HepG2 (cell line): ENCODE results near the gene RAB29. TPM values are rescaled to one million over a fixed set of nuclear protein-coding genes. Genes with fewer than 3 reads are reported as not detected.

Source experiments
- ATF1 ChIP-seq: IDR thresholded peaks from 2 replicates; pipeline ENCODE4 v1.6.1; 2016; ENCODE audit warnings: mild to moderate bottlenecking, control low read depth
- CCDC6 ChIP-seq: sonication (generic); formaldehyde crosslinking; IDR thresholded peaks from 2 replicates; pipeline ENCODE4 v1.8.1; 2022; ENCODE audit warnings: mild to moderate bottlenecking, missing genetic modification reagents, moderate library complexity
- CREB1 ChIP-seq, 2 experiments: fragments of 450-650 bp in 1 of 2; IDR thresholded peaks; 2 replicates each; pipeline ENCODE4 v1.6.1; 2016 to 2017; ENCODE audit warnings: control low read depth in 1 of 2, mild to moderate bottlenecking in 1 of 2, missing compliant biosample characterization in 1 of 2, missing genetic modification characterization in 1 of 2
- DNMT1 ChIP-seq: sonication (generic); formaldehyde crosslinking; IDR thresholded peaks from 2 replicates; pipeline ENCODE4 v1.5.1; 2020; ENCODE audit warnings: mild to moderate bottlenecking, missing genetic modification reagents
- HMG20A ChIP-seq: IDR thresholded peaks from 2 replicates; pipeline ENCODE4 v1.6.1; 2016; ENCODE audit warnings: borderline replicate concordance
- KLF6 ChIP-seq: IDR thresholded peaks from 2 replicates; pipeline ENCODE4 v1.8.0; 2016; ENCODE audit warnings: missing biosample characterization, missing genetic modification reagents
- MEF2D ChIP-seq: sonication (generic); formaldehyde crosslinking; IDR thresholded peaks from 2 replicates; pipeline ENCODE4 v1.5.1; 2020; ENCODE audit warnings: mild to moderate bottlenecking, missing genetic modification reagents
- MTF2 ChIP-seq: sonication (generic); formaldehyde crosslinking; IDR thresholded peaks from 2 replicates; pipeline ENCODE4 v1.5.0; 2020; ENCODE audit warnings: missing genetic modification reagents, borderline replicate concordance
- PHF8 ChIP-seq: sonication (generic); formaldehyde crosslinking; IDR thresholded peaks from 2 replicates; pipeline ENCODE4 v1.5.0; 2020; ENCODE audit warnings: missing genetic modification reagents
- SNRNP70 ChIP-seq: fragments of 200-400 bp; formaldehyde crosslinking; IDR thresholded peaks from 2 replicates; pipeline ENCODE4 v1.6.1; 2017; ENCODE audit warnings: mild to moderate bottlenecking, low read depth, low read length, moderate library complexity
- TGIF2 ChIP-seq: IDR thresholded peaks from 2 replicates; pipeline ENCODE4 v1.6.1; 2016; ENCODE audit warnings: control low read depth, missing compliant biosample characterization
- ZNF292 ChIP-seq: sonication (generic); formaldehyde crosslinking; IDR thresholded peaks from 2 replicates; pipeline ENCODE4 v1.8.1; 2022; ENCODE audit warnings: mild to moderate bottlenecking, low read depth, missing genetic modification reagents, borderline replicate concordance
- ZNF674 ChIP-seq: sonication (generic); formaldehyde crosslinking; IDR thresholded peaks from 2 replicates; pipeline ENCODE4 v1.5.0; 2020; ENCODE audit warnings: low read depth, mild to moderate bottlenecking, missing genetic modification reagents
- ZNF7 ChIP-seq: IDR thresholded peaks from 2 replicates; pipeline ENCODE4 v1.6.1; 2016; ENCODE audit warnings: missing biosample characterization, missing genetic modification reagents
- polyA plus RNA-seq, 8 experiments: library from polyadenylated mRNA; depleted of rRNA in 3 of 8; stranded (reverse) in 7 of 8; unstranded in 1 of 8; fragments of >200 nt; fragmentation: Illumina TruSeq in 4 of 8; extraction: Trizol in 4 of 8; gene quantifications; 2 replicates each; pipeline versions ENCODE4 v1.2.1 to v1.2.3, GENCODE V29; 2011 to 2016; ENCODE audit warnings: low read depth in 4 of 8, missing spikeins in 1 of 8, mixed read lengths in 1 of 8; ENCODE audit not compliant: insufficient read depth in 1 of 8
- total RNA-seq, 5 experiments: library from RNA; depleted of rRNA; stranded (reverse); fragments of >200 nt; fragmentation: Illumina TruSeq; extraction: Trizol; gene quantifications; 2 replicates each; pipeline ENCODE4 v1.2.3, GENCODE V29; 2016; ENCODE audit warnings: low read depth in 1 of 5
- TF ChIP-seq, protein P1 (sequence below): sonication (generic); formaldehyde crosslinking; IDR thresholded peaks from 2 replicates; pipeline ENCODE4 v1.4.0; 2020; ENCODE audit warnings: low read depth, missing genetic modification reagents
- TF ChIP-seq, protein P2 (sequence below), 2 experiments: sonication (generic) in 1 of 2; formaldehyde crosslinking in 1 of 2; IDR thresholded peaks; 2 replicates each; pipeline versions ENCODE4 v1.4.0 to v1.6.1; 2018 to 2020; ENCODE audit warnings: missing genetic modification reagents in 2 of 2, borderline replicate concordance in 1 of 2, low read depth in 1 of 2, mild to moderate bottlenecking in 1 of 2, missing biosample characterization in 1 of 2
- TF ChIP-seq, protein P3 (sequence below): sonication (generic); formaldehyde crosslinking; conservative IDR thresholded peaks from 2 replicates; pipeline ENCODE4 v1.8.0; 2022; ENCODE audit warnings: mild to moderate bottlenecking, moderate library complexity, missing genetic modification reagents
- TF ChIP-seq, protein P4 (sequence below): sonication (generic); formaldehyde crosslinking; IDR thresholded peaks from 2 replicates; pipeline ENCODE4 v1.4.0; 2020; ENCODE audit warnings: mild to moderate bottlenecking, missing genetic modification reagents

The RAB29 gene
- total and polyA plus RNA-seq, 2 of the 13 experiments (the other 11 are each of a cell fraction or from before 2014, with no cell fraction given), result 8.7 to 10.1 TPM

DNA sequence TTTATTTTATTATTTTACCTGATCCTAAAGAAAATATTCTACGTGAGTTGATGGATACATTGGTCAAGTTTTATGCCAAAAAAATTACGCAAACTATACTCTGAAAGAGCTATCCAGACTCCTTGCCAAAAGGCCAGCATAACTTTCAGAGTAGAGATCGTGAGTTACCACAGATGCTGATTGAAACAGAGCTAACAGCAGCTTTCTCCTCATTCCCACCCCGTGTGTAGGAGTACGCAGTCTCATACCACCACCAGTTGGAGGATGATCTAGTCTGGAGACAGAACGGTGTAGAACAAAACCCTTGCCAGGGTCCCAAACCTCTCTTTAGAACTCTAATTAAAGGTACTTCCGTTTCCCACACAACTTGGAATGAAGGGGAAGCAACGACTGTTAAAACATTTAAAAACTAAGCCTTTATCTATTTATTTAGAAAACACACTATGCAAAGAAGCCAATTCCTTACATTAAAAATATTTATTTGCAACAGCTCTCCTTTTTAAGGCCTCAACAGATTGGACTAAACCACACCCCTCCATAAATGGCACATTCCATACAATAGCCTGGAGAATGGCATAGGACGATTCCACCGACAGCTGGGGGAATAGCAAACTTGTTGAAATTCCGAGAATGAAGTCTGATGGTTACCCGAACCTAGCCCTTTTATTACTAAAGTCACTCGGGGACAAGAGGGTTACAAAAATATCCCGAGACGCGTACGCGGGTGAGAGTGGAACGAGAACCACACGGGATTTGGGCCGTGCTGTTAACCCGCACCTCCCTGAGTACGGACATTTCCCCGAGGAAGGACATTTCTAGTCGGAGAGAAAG is 26.7 kb downstream of the RAB29 start (continued):
- TF ChIP-seq, protein P1, sequence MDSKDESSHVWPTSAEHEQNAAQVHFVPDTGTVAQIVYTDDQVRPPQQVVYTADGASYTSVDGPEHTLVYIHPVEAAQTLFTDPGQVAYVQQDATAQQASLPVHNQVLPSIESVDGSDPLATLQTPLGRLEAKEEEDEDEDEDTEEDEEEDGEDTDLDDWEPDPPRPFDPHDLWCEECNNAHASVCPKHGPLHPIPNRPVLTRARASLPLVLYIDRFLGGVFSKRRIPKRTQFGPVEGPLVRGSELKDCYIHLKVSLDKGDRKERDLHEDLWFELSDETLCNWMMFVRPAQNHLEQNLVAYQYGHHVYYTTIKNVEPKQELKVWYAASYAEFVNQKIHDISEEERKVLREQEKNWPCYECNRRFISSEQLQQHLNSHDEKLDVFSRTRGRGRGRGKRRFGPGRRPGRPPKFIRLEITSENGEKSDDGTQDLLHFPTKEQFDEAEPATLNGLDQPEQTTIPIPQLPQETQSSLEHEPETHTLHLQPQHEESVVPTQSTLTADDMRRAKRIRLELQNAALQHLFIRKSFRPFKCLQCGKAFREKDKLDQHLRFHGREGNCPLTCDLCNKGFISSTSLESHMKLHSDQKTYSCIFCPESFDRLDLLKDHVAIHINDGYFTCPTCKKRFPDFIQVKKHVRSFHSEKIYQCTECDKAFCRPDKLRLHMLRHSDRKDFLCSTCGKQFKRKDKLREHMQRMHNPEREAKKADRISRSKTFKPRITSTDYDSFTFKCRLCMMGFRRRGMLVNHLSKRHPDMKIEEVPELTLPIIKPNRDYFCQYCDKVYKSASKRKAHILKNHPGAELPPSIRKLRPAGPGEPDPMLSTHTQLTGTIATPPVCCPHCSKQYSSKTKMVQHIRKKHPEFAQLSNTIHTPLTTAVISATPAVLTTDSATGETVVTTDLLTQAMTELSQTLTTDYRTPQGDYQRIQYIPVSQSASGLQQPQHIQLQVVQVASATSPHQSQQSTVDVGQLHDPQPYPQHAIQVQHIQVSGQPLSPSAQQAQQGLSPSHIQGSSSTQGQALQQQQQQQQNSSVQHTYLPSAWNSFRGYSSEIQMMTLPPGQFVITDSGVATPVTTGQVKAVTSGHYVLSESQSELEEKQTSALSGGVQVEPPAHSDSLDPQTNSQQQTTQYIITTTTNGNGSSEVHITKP (CRISPR knock-in tag), result peak; percentile 98
- TF ChIP-seq HMG20A (CRISPR knock-in tag), result no peak
- 0 out of 2 replicates have a peak, but pooled peaks have one; percentile 11 for TF ChIP-seq ZNF674 (CRISPR knock-in tag)
- no peak for TF ChIP-seq MEF2D
- TF ChIP-seq, protein P2, sequence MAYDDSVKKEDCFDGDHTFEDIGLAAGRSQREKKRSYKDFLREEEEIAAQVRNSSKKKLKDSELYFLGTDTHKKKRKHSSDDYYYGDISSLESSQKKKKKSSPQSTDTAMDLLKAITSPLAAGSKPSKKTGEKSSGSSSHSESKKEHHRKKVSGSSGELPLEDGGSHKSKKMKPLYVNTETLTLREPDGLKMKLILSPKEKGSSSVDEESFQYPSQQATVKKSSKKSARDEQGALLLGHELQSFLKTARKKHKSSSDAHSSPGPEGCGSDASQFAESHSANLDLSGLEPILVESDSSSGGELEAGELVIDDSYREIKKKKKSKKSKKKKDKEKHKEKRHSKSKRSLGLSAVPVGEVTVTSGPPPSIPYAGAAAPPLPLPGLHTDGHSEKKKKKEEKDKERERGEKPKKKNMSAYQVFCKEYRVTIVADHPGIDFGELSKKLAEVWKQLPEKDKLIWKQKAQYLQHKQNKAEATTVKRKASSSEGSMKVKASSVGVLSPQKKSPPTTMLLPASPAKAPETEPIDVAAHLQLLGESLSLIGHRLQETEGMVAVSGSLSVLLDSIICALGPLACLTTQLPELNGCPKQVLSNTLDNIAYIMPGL (CRISPR knock-in tag; IDR thresholded peaks at IDR 0.05; ENCODE audit: borderline replicate concordance in 1 of 2, low read depth in 1 of 2), result peak in 1 of 2 experiments; percentile 34; a peak in 1 of 4 replicates
- TF ChIP-seq, protein P3, sequence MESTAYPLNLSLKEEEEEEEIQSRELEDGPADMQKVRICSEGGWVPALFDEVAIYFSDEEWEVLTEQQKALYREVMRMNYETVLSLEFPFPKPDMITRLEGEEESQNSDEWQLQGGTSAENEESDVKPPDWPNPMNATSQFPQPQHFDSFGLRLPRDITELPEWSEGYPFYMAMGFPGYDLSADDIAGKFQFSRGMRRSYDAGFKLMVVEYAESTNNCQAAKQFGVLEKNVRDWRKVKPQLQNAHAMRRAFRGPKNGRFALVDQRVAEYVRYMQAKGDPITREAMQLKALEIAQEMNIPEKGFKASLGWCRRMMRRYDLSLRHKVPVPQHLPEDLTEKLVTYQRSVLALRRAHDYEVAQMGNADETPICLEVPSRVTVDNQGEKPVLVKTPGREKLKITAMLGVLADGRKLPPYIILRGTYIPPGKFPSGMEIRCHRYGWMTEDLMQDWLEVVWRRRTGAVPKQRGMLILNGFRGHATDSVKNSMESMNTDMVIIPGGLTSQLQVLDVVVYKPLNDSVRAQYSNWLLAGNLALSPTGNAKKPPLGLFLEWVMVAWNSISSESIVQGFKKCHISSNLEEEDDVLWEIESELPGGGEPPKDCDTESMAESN (CRISPR knock-in tag), result no peak
- TF ChIP-seq ATF1 (CRISPR knock-in tag), result 0 out of 2 replicates have a peak, but pooled peaks have one; percentile 10
- TF ChIP-seq KLF6 (CRISPR knock-in tag), result peak; percentile 57; the same call in 1 of the 2 replicates
- TF ChIP-seq ZNF292 (CRISPR knock-in tag), result no peak
- peak; percentile 47 for TF ChIP-seq PHF8 (CRISPR knock-in tag)
- TF ChIP-seq ZNF7 (CRISPR knock-in tag), result no peak
- TF ChIP-seq DNMT1, result no peak
- TF ChIP-seq CREB1 (IDR thresholded peaks at IDR 0.05), result no peak
- 0 out of 2 replicates have a peak, but pooled peaks have one; percentile 35 for TF ChIP-seq CREB1 (CRISPR knock-in tag; IDR thresholded peaks at IDR 0.05)
- no peak for TF ChIP-seq CCDC6 (CRISPR knock-in tag)
- no peak for TF ChIP-seq TGIF2 (CRISPR knock-in tag)
- no peak for TF ChIP-seq SNRNP70
- TF ChIP-seq MTF2 (CRISPR knock-in tag), result 0 out of 2 replicates have a peak, but pooled peaks have one; percentile 20
- TF ChIP-seq, protein P4, sequence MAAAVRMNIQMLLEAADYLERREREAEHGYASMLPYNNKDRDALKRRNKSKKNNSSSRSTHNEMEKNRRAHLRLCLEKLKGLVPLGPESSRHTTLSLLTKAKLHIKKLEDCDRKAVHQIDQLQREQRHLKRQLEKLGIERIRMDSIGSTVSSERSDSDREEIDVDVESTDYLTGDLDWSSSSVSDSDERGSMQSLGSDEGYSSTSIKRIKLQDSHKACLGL (CRISPR knock-in tag), result no peak
